Measurements from ENCODE around the gene RFX7. TPM values are rescaled to one million over a fixed set of nuclear protein-coding genes. Genes with fewer than 3 reads are reported as not detected.
A peak's percentile ranks its signal among the peaks of the same experiment; 100 is the strongest.

The RFX7 gene
- polyA plus RNA-seq, 1 donor from 2014 or later: 3.4 TPM

DNA sequence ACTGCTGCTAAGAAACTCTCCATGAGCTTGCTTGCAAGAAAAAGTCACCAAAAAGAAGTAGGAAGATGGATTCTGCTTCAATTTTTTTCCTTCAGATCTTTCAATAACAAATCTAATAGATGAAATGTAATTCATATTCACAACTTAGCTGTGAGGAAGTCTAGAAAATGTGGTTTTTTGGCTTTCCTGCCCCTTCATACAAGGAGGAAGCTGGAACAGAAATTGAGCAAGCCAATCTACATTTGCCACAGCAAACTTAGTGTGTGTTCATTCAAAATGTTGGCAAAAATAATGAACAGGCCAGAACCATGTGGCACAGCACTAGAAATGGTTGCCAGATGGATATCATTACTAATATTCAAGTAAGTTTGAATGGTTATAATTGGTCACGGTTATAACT is 157.1 kb downstream of the RFX7 start:
- no peaks in the 10 kb centered on the region for H3K27me3 Mint-ChIP-seq
- H3K9me3 Mint-ChIP-seq: peaks cover 0 to 17% (median 6%) of the 10 kb centered on the region in 3 donors
- no peak overlapping the region for H3K27ac Mint-ChIP-seq
- H3K4me3 Mint-ChIP-seq: no peak overlapping the region
- no peaks in the 10 kb centered on the region for H3K36me3 Mint-ChIP-seq
- peaks cover 4 to 6% (median 6%) of the 10 kb centered on the region in 3 donors for H3K4me1 Mint-ChIP-seq

DNA sequence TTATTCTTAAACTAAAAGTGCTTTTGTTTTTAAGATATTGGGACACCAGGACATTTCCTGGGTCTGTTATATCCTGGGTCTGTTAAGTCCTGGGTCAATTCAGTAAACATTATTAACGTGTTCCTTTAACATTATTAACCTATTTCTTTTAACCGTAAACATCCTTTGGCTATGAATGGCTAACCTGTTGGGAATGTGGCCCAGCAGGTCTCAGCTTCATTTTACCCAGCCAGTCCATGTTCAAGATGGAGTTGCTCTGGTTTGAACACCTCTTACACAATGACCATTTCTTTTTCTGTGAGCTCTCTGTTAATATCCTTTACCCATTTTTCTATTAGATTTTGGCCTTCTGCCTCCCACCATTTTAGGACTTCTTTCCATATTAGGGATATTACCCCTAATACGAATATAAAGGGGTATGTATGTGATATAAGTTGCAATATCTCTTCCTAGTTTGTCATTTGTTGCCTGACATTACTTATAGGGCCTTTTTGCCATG is 161.4 kb downstream of the RFX7 start:
- H3K4me1 Mint-ChIP-seq: peaks cover 4 to 8% (median 6%) of the 10 kb centered on the region in 3 donors
- peak overlapping the region in 1 of 4 donors; percentile 28 for H3K4me3 Mint-ChIP-seq
- H3K27me3 Mint-ChIP-seq: no peaks in the 10 kb centered on the region
- H3K27ac Mint-ChIP-seq: no peak overlapping the region
- H3K9me3 Mint-ChIP-seq: peaks cover 0 to 5% (median 4%) of the 10 kb centered on the region in 3 donors
- H3K36me3 Mint-ChIP-seq: peaks cover 3% of the 10 kb centered on the region

DNA sequence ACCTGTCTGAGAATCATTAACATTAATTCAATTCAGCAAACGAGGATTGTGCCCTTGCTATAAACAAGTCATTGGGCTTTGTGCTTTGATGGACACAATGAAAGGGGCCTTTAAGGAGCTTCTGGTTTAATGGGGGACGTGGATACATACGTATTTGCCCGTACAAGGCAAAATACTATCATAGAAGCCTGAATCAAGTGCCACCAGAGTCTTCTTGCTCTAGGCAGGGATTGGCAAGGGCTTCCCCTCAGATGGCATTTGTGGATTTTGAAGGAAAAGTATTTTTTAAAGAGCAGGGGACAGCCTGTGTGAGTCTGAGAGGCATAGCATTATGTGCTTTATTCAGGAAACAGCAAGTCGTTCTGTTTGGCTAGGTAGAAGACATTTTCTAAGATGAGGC is 166.6 kb downstream of the RFX7 start:
- Mint-ChIP-seq H3K27me3 (no peaks in the 10 kb centered on the region), H3K4me1 (peaks cover 0 to 4% (median 0%) of the 10 kb centered on the region in 3 donors), H3K4me3 (no peak overlapping the region), H3K36me3 (peaks cover 3% of the 10 kb centered on the region), H3K9me3 (peaks cover 0 to 2% (median 0%) of the 10 kb centered on the region in 3 donors), H3K27ac (no peak overlapping the region)

DNA sequence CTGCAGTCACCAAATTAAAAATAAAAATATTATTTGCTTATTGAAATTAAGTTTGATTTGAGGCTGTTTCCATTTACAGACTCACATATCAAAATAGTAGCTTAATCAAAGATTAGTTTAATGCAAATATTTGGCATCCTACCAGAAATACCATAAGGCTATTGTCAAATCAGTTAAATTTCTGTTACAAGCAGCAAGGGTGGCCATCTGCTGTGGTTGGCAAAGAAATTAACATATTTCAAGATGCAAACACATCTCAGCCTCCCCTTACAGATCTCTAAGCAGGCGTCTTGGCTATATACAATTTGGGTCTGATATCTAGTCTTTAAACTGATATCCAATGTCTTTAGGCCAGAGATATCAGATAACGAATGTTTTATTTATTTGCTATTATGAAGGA is 167.0 kb downstream of the RFX7 start:
- peaks cover 3% of the 10 kb centered on the region for H3K36me3 Mint-ChIP-seq
- peaks cover 0 to 4% (median 0%) of the 10 kb centered on the region in 3 donors for H3K4me1 Mint-ChIP-seq
- H3K27me3 Mint-ChIP-seq: no peaks in the 10 kb centered on the region
- H3K9me3 Mint-ChIP-seq: peaks cover 0 to 4% (median 0%) of the 10 kb centered on the region in 3 donors
- no peak overlapping the region for H3K4me3 Mint-ChIP-seq
- H3K27ac Mint-ChIP-seq: no peak overlapping the region

DNA sequence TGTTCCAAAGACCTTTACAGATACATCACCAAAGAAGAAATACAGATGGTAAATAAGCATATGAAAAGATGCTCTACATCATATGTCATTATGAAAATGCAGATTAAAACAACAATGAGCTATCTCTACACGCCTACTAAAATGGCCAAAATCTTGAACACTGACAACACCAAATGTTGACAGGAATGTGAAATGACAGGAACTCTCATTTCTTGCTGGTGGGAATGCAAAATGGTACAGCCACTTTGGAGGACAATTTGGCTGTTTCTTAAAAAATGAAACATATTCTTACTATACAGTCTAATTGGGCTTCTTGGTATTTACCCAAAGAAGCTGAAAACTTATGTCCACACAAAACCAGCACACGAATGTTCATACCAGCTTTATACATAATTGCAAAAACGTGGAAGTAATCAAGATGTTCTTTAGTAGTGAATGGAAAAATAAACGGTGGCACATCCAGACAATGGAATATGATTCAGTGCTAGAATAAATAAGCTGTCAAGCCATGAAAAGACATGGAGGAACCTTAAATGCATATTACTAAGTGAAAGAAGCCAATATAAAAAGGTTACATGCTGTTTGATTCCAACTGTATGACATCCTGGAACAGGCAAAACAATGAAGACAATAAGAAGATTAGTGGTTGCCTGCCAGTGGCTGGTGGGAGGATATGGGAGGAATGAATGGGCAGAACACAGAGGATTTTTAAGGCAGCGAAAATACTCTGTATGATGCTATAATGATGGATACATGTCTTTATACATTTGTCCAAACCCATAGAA is 169.0 kb downstream of the RFX7 start:
- Mint-ChIP-seq H3K4me3 (no peak overlapping the region), H3K9me3 (peaks cover 0 to 6% (median 0%) of the 10 kb centered on the region in 3 donors), H3K27ac (no peak overlapping the region), H3K4me1 (peaks cover 0 to 2% (median 2%) of the 10 kb centered on the region in 3 donors), H3K27me3 (peaks cover 14% of the 10 kb centered on the region), H3K36me3 (peaks cover 1% of the 10 kb centered on the region)

DNA sequence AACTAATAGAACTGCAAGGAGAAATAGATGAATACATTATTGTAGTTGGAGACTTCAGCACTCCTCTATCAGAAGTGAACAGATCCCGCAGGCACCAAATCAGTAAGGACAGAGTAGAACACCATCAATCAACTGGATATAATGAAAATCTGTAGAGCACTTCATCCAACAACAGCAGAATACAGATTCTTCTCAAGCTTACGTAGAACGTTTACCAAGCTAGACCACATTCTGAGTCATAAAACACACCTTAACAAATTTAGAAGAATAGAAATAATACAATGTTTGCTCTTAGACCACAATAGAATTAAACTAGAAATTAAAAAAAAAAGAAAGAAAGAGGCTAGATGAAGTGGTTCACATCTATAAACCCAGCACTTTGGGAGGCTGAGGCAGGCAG is 179.5 kb downstream of the RFX7 start:
- H3K9me3 Mint-ChIP-seq: peaks cover 1 to 9% (median 5%) of the 10 kb centered on the region in 3 donors
- peaks cover under 1% of the 10 kb centered on the region for H3K27me3 Mint-ChIP-seq
- no peaks in the 10 kb centered on the region for H3K4me1 Mint-ChIP-seq
- no peak overlapping the region for H3K27ac Mint-ChIP-seq
- peaks cover 2% of the 10 kb centered on the region for H3K36me3 Mint-ChIP-seq
- no peak overlapping the region for H3K4me3 Mint-ChIP-seq

DNA sequence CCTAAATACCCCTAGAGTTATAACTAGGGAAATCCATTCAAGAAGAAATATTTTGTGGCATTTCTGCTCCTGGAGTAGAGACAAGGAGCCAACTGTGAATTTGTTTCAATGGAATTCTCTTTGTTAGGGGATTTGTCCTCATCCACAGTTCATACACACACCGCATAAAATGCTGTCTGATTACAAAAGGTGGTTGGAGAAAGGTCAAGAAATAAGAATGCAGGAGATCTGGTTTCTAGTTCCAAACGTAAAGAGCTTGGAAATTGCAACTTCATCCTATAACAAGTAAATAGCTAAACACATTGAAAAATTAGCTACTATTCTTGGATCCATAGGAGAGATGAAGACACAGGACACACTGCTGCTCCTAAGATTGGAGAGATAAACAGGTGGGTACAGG is 184.0 kb downstream of the RFX7 start:
- H3K9me3 Mint-ChIP-seq: peaks cover 0 to 9% (median 5%) of the 10 kb centered on the region in 3 donors
- H3K4me3 Mint-ChIP-seq: no peak overlapping the region
- H3K4me1 Mint-ChIP-seq: no peaks in the 10 kb centered on the region
- H3K27me3 Mint-ChIP-seq: no peaks in the 10 kb centered on the region
- H3K27ac Mint-ChIP-seq: no peak overlapping the region
- H3K36me3 Mint-ChIP-seq: peaks cover 4% of the 10 kb centered on the region

DNA sequence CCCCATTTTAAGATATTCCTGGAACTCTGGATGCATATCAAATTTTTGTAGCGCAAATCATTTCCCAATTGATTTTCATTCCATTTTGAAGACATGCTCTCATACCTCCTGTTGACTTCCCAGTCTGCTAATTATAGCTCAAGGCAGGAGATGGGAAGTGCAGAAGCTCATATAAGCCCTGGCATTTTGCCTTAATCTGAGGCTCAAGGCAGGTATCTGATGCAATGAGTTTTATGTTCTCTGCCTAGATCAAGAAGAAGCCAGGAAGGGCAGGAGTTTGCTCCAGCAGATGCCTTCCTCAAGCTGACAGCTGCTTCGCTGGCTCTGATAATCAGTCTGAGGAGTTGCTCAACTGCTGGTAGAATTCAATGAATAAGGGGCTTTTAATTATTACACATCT is 184.7 kb downstream of the RFX7 start:
- no peaks in the 10 kb centered on the region for H3K27me3 Mint-ChIP-seq
- H3K9me3 Mint-ChIP-seq: peaks cover 0 to 9% (median 5%) of the 10 kb centered on the region in 3 donors
- H3K36me3 Mint-ChIP-seq: peaks cover 4% of the 10 kb centered on the region
- H3K4me3 Mint-ChIP-seq: no peak overlapping the region
- no peaks in the 10 kb centered on the region for H3K4me1 Mint-ChIP-seq
- H3K27ac Mint-ChIP-seq: no peak overlapping the region

DNA sequence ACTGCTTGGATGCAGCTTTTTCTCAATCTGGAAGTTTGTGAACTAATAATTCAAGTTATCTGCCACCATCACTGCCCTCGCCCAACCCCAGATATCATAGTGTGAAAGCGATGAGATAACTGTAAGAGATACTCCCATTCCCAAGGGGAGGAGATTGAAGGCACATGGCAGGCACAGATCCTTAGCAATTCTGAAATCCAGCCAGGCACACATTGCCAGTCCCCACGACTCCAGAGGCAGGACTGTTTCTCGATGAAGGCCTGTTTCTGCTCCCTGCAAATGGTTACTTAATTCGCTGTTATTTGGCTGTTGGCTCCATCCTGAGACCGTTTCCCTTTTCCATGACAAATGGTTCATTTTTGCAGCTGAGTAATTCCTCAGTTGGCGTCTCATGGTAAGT is 187.1 kb downstream of the RFX7 start:
- H3K4me1 Mint-ChIP-seq: peaks cover 0 to 4% (median 2%) of the 10 kb centered on the region in 3 donors
- no peaks in the 10 kb centered on the region for H3K27me3 Mint-ChIP-seq
- H3K4me3 Mint-ChIP-seq: no peak overlapping the region
- H3K9me3 Mint-ChIP-seq: peaks cover 0 to 4% (median 0%) of the 10 kb centered on the region in 3 donors
- peaks cover 1% of the 10 kb centered on the region for H3K36me3 Mint-ChIP-seq
- H3K27ac Mint-ChIP-seq: no peak overlapping the region

DNA sequence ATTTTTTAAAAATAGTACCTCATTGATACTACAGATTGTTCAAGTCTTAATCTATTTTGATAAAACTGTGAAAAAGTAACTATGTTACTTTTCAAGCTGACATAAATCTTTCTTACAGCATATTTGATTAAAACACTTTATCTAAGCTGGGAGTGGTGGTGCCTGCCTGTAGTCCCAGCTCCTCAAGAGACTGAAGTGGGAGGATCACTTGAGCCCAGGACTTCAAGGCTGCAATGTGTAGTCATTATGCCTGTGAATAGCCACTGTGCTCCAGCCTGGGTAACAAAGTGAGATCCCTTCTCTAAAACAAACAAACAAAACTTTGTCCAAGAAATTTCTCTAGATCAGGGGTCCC is 190.7 kb downstream of the RFX7 start:
- Mint-ChIP-seq H3K27me3 (peaks cover 2% of the 10 kb centered on the region), H3K4me1 (peaks cover 0 to 4% (median 2%) of the 10 kb centered on the region in 3 donors), H3K4me3 (no peak overlapping the region), H3K27ac (no peak overlapping the region), H3K9me3 (no peaks in the 10 kb centered on the region), H3K36me3 (no peaks in the 10 kb centered on the region)

DNA sequence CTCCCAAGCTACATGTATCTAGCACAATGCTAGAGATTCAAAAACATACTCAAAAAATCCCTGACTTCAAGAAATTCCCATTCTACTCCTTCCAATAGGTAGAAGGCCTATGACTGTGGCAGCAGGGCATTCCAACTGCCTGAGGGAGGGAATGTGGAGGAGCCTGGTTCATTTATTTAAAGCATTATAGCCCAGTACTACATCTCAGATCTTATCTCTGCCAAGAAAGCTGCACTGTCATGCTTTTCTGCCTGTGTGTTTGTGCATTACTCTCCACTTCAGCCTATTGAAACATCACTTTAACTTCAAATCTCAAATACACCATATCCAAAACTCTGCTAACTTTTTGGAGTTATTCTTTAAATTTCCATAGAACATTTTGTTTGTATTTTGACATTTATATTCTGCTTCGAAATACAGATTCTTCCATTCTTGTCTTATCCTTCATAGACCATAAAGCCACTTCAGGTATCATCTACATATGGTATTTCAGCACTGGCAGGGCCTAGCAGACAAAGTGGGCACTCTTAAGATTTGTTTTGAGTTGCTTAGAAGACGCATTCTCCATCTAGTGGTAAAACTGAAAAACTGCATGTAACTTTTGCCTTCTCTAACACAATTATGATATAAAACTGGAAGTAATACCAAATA is 191.2 kb downstream of the RFX7 start:
- H3K4me1 Mint-ChIP-seq: peaks cover 0 to 4% (median 2%) of the 10 kb centered on the region in 3 donors
- no peaks in the 10 kb centered on the region for H3K9me3 Mint-ChIP-seq
- no peak overlapping the region for H3K4me3 Mint-ChIP-seq
- H3K36me3 Mint-ChIP-seq: no peaks in the 10 kb centered on the region
- peaks cover 4% of the 10 kb centered on the region for H3K27me3 Mint-ChIP-seq
- peak overlapping the region in 1 of 3 donors; percentile 69 for H3K27ac Mint-ChIP-seq

DNA sequence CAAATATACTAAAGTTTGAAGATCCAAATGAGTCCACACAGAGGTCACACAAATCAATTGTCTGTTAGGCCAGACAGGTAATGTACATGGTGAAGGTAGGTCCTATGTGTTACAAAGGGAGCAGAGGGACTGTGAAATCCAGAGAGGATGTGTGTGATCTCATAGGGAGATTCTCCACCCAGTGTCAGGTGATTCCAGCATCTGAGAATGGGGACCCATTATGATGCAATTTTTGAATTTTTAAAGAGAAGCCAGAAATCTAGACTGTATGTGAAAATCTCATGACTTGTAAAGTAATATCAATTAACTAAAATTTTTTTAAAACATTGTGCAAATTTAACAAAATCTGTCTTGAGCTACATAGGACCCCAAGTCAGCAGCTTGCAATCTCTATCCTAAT is 192.0 kb downstream of the RFX7 start:
- no peak overlapping the region for H3K4me3 Mint-ChIP-seq
- no peaks in the 10 kb centered on the region for H3K36me3 Mint-ChIP-seq
- peaks cover 8% of the 10 kb centered on the region for H3K27me3 Mint-ChIP-seq
- peak overlapping the region in 1 of 3 donors; percentile 6 for H3K27ac Mint-ChIP-seq
- peaks cover 0 to 1% (median 0%) of the 10 kb centered on the region in 3 donors for H3K9me3 Mint-ChIP-seq
- H3K4me1 Mint-ChIP-seq: peaks cover 0 to 4% (median 2%) of the 10 kb centered on the region in 3 donors

DNA sequence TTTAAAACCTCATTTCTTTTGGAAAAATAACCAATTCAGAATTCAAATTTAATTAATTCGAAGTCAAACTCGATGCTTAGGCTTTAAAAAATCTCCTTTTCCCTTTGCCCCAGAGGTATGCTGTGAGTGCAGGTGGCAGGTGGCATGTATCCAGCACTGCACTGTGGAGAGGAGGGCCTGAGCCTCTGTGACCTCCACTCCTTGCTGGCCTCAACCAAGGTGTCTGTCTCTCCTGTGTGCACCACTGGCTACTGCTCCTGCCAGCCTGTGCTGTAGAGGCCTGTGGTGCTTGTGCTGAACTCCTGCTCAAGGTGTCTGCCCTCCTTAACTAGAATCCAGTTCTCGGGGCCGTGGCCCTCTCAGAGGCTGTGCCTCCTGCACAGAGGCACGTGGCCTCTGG is 194.1 kb downstream of the RFX7 start:
- Mint-ChIP-seq H3K4me1 (peaks cover 0 to 4% (median 2%) of the 10 kb centered on the region in 3 donors), H3K36me3 (no peaks in the 10 kb centered on the region), H3K9me3 (peaks cover 0 to 1% (median under 1%) of the 10 kb centered on the region in 3 donors), H3K27ac (no peak overlapping the region), H3K27me3 (peaks cover 8% of the 10 kb centered on the region), H3K4me3 (no peak overlapping the region)

DNA sequence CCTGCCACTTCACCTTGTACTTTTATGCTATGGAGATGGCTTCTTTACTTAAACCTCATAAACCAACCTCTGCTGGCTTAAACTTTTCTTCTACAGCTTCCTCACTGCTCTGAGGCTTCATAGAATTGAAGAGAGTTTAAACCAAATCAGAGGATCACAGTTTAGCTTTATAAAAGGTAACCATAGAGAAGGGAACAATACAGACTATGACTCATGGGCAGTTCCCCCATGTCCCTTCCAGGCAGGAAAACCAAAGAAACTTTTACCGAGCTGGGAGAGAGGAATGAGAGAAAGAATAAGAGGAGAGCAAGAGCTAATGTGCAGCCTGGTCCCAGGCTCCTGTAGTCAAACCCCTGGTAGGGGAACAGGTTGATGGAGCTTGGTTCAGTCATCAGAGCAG is 196.3 kb downstream of the RFX7 start:
- H3K9me3 Mint-ChIP-seq: peaks cover 2 to 14% (median 8%) of the 10 kb centered on the region in 3 donors
- peak overlapping the region in 1 of 3 donors; percentile 28 for H3K27ac Mint-ChIP-seq
- H3K27me3 Mint-ChIP-seq: peaks cover 13% of the 10 kb centered on the region
- H3K36me3 Mint-ChIP-seq: no peaks in the 10 kb centered on the region
- peaks cover 0 to 13% (median 9%) of the 10 kb centered on the region in 3 donors for H3K4me1 Mint-ChIP-seq
- H3K4me3 Mint-ChIP-seq: no peak overlapping the region

DNA sequence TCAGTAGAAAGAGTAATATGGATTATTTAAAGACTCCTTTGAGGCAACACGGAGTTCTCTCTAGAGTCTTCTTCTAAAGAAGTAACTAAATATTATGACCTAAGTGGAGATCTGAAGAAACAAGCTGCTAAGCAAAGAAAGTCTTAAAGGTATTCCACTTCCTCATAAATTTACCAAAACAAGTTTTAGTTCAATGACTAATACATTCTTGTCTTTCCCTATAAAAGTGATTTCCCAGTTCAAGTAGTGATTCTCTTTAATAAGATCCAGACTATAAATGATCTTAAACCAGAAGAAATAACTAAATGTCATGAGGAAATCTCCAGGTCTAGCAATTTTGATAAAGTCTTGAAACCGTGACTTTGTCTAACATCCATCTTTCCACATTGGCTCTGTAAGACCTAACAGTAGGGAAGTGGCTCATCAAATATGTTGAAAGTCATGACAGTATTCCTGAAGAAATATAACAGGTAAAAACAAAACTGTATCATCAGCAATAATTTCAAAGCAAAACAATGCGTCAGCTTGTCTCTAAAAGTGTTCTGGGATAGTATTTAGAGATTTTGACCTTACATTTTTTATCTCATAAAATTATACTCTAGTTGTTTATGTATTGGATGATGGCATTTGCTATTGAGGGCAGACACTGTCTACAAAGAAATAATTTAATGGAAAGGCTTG is 198.5 kb downstream of the RFX7 start:
- H3K4me1 Mint-ChIP-seq: peaks cover 0 to 13% (median 9%) of the 10 kb centered on the region in 3 donors
- H3K4me3 Mint-ChIP-seq: no peak overlapping the region
- H3K27me3 Mint-ChIP-seq: peaks cover 15% of the 10 kb centered on the region
- no peak overlapping the region for H3K27ac Mint-ChIP-seq
- no peaks in the 10 kb centered on the region for H3K36me3 Mint-ChIP-seq
- H3K9me3 Mint-ChIP-seq: peaks cover 2 to 14% (median 10%) of the 10 kb centered on the region in 3 donors

All from IgD-negative memory B cell (primary cell).